Breast epithelium (tissue), 4 donors: ENCODE results near the gene ELF5. TPM values are rescaled to one million over a fixed set of nuclear protein-coding genes. Genes with fewer than 3 reads are reported as not detected.

Experiments used
- DNase-seq, 2 donors: peaks; one replicate each; pipeline ENCODE4 v3.0.0-alpha.2; 2019; ENCODE audit warnings: low spot score in 2 of 2
- H3K27ac ChIP-seq, 2 donors: fragments of 200-600 bp; sonication (generic) in 1 of 2; one replicate each; pipeline ENCODE4 v1.5.1; 2016 to 2019; ENCODE audit warnings: mild to moderate bottlenecking in 1 of 2
- H3K27me3 ChIP-seq, 2 donors: fragments of 200-600 bp; sonication (generic) in 1 of 2; one replicate each; pipeline versions ENCODE4 v1.5.1 to v1.6.0; 2017 to 2019; ENCODE audit warnings: control low read depth in 1 of 2, mild to moderate bottlenecking in 1 of 2
- H3K36me3 ChIP-seq: fragments of 200-600 bp; one replicate; pipeline ENCODE4 v1.5.1; 2019
- H3K4me1 ChIP-seq, 2 donors: fragments of 200-600 bp; sonication (generic); one replicate each; pipeline ENCODE4 v1.5.1; 2016 to 2019; ENCODE audit warnings: control low read depth in 1 of 2
- H3K4me3 ChIP-seq, 3 donors: fragments of 200-600 bp; sonication (generic); 1 replicate in 2 of 3; 2 replicates in 1 of 3; pipeline ENCODE4 v1.5.1; 2016 to 2019; ENCODE audit warnings: mild to moderate bottlenecking in 3 of 3, moderate library complexity in 2 of 3
- H3K9me3 ChIP-seq, 2 donors: fragments of 200-600 bp; sonication (generic) in 1 of 2; one replicate each; pipeline ENCODE4 v1.5.1; 2016 to 2019; ENCODE audit warnings: control low read depth in 1 of 2
- POLR2A ChIP-seq: fragments of 450-650 bp; IDR thresholded peaks from one replicate; pipeline ENCODE4 v1.6.1; 2016; ENCODE audit warnings: antibody characterized with exemption, mild to moderate bottlenecking, moderate library complexity
- POLR2AphosphoS5 ChIP-seq, 3 donors: sonication (generic); formaldehyde crosslinking; IDR thresholded peaks; one replicate each; pipeline ENCODE4 v1.6.1; 2017; ENCODE audit warnings: antibody characterized with exemption in 3 of 3
- intact Hi-C: fragments of 100-400 bp; cut with DNase I; formaldehyde crosslinking; loops from one replicate; pipeline ENCODE4 v1.15.1; 2023; ENCODE audit warnings: low total_unique reads
- total RNA-seq, 3 donors: library from RNA; depleted of rRNA; stranded (reverse); fragments of >200 nt; gene quantifications; one replicate each; pipeline ENCODE4 v1.1.0, GENCODE V29; 2016
- TF ChIP-seq, protein P1 (sequence below), 3 donors: fragments of 450-650 bp; IDR thresholded peaks; one replicate each; pipeline ENCODE4 v1.5.1; 2016 to 2017; ENCODE audit warnings: antibody characterized with exemption in 3 of 3, mild to moderate bottlenecking in 3 of 3, moderate library complexity in 3 of 3

ELF5 gene
- total RNA-seq, 3 donors from 2014 or later, result 18.7 to 32.5 TPM; not detected in 1

DNA sequence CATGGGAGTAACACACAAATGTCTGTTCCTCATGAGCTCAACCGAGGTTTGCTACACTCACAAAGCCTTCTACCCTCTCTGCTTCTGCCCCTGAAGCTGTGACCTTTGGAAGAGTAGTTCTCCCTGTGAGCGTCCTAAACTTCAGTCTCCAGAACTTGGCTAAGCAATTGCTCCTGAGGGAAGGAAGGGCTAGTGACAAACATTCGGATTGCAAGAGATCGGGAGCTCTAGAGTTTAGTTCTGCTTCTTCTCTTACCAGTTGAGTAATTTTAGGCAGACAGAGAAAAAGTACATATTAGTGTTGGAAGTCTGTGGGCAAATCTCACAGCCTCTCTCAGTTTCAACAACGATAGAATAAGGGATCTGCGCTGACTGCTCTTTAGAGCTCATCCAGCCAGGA, 27.3 kb upstream of the ELF5 start:
- no peak for DNase-seq
- Histone ChIP-seq H3K36me3 (no peaks in the 10 kb centered on the region), H3K27ac (no peak overlapping the region), H3K4me1 (no peaks in the 10 kb centered on the region), H3K9me3 (no peaks in the 10 kb centered on the region), H3K4me3 (no peak overlapping the region), H3K27me3 (no peaks in the 10 kb centered on the region)
- TF ChIP-seq POLR2AphosphoS5 (IDR thresholded peaks at IDR 0.05) (no peak), POLR2A (no peak)
- TF ChIP-seq, protein P1, sequence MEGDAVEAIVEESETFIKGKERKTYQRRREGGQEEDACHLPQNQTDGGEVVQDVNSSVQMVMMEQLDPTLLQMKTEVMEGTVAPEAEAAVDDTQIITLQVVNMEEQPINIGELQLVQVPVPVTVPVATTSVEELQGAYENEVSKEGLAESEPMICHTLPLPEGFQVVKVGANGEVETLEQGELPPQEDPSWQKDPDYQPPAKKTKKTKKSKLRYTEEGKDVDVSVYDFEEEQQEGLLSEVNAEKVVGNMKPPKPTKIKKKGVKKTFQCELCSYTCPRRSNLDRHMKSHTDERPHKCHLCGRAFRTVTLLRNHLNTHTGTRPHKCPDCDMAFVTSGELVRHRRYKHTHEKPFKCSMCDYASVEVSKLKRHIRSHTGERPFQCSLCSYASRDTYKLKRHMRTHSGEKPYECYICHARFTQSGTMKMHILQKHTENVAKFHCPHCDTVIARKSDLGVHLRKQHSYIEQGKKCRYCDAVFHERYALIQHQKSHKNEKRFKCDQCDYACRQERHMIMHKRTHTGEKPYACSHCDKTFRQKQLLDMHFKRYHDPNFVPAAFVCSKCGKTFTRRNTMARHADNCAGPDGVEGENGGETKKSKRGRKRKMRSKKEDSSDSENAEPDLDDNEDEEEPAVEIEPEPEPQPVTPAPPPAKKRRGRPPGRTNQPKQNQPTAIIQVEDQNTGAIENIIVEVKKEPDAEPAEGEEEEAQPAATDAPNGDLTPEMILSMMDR (IDR thresholded peaks at IDR 0.05), result no peak
- intact Hi-C loops, result no loop called here

DNA sequence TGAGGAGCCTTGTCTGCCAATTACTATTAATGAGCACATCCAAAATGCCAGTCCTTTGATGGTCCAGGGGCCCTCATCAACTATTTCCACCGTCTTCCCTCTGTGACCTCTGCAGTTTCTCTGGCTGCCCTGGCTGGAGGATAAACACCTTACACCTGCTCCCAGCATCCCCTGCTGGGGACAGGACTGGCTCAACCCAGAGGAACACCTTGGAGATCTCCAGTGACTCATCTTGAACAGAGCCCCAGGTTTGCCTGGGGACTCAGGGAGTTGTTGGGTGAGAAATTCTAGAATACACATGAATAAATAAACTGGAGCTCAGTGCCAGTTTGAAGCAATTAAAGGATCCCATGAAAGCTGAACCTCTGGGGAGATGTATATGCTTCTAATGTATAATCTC, 24.0 kb upstream of the ELF5 start:
- no peaks in the 10 kb centered on the region for H3K4me1 ChIP-seq
- H3K27me3 ChIP-seq, result no peaks in the 10 kb centered on the region
- H3K4me3 ChIP-seq, result no peak overlapping the region
- H3K36me3 ChIP-seq, result no peaks in the 10 kb centered on the region
- H3K27ac ChIP-seq, result peak overlapping the region in 1 of 2 donors; percentile 40
- no peak for TF ChIP-seq POLR2AphosphoS5 (IDR thresholded peaks at IDR 0.05)
- TF ChIP-seq, protein P1 (IDR thresholded peaks at IDR 0.05), result no peak
- TF ChIP-seq POLR2A, result no peak
- H3K9me3 ChIP-seq, result peaks cover 0 to 5% of the 10 kb centered on the region in 2 donors
- intact Hi-C loops, result no loop called here
- peak in 1 of 2 donors; percentile 50 for DNase-seq

DNA sequence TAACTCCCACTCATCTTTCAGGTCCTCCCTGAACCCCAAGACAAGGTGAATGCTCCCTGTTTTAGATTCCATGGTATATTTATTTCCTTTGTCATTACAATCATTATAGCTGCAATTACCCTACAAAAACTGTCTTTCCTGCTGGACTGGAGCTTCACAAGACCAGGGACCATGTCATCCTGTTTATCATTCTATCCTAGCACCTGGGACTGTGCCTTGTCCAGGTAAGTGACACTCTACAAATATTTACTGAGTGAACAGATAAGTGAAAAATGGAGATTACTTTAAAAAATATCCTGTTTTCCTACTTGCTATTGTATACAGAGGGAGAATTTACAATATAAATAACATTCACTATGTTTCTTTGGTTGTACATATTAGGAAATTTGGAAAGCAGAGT, 22.5 kb upstream of the ELF5 start:
- TF ChIP-seq, protein P1 (IDR thresholded peaks at IDR 0.05), result no peak
- TF ChIP-seq POLR2AphosphoS5 (IDR thresholded peaks at IDR 0.05) (no peak), POLR2A (no peak)
- Histone ChIP-seq H3K27me3 (no peaks in the 10 kb centered on the region), H3K4me3 (no peak overlapping the region), H3K9me3 (peaks cover 0 to 5% of the 10 kb centered on the region in 2 donors), H3K27ac (no peak overlapping the region), H3K36me3 (no peaks in the 10 kb centered on the region), H3K4me1 (no peaks in the 10 kb centered on the region)
- DNase-seq, result no peak
- intact Hi-C loops, result no loop called here

DNA sequence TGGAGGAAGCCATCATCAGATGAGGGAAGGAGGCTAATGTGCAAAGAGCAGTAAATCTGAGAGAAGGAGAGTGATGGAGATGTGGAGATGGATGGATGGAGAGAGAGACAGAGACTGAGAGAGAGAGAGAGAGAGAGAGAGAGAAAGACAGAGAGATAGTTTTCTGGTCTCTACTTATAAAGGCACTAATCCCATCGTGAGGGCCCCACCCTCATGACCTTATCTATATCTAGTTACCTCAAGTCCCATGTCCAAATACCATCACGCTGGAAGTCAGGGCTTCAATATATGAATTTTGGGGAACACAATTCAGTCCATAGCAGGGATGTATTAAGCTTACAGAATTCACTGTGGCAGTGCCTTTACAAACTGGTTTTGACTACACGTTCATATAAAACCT, 21.2 kb upstream of the ELF5 start:
- Histone ChIP-seq H3K36me3 (no peaks in the 10 kb centered on the region), H3K9me3 (peaks cover 0 to 5% of the 10 kb centered on the region in 2 donors), H3K4me3 (no peak overlapping the region), H3K27ac (no peak overlapping the region), H3K4me1 (no peaks in the 10 kb centered on the region), H3K27me3 (no peaks in the 10 kb centered on the region)
- TF ChIP-seq POLR2AphosphoS5 (IDR thresholded peaks at IDR 0.05), result no peak
- TF ChIP-seq, protein P1 (IDR thresholded peaks at IDR 0.05), result no peak
- TF ChIP-seq POLR2A, result no peak
- no peak for DNase-seq
- intact Hi-C loops, result no loop called here

DNA sequence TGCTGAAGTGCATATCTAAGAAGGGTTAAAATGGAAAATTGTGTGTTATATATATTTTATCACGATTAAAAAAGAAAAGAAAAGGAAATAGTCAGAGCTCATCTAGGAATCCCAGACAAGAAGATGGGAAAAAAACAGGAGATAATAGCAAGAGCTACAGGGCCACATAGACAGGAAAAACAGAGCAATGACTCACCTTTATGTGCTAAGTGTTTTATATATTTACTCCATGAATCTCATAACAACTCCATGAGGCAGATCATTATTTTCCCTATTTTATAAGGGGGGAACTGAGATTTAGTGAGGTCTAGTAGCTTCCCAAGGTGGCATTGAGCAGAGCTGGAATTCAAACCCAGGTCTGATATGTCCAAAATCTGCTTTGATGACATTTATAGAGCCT, 18.1 kb upstream of the ELF5 start:
- Histone ChIP-seq H3K36me3 (no peaks in the 10 kb centered on the region), H3K27ac (no peak overlapping the region), H3K9me3 (peaks cover 0 to 5% of the 10 kb centered on the region in 2 donors), H3K4me1 (no peaks in the 10 kb centered on the region), H3K27me3 (no peaks in the 10 kb centered on the region), H3K4me3 (no peak overlapping the region)
- no peak for DNase-seq
- TF ChIP-seq POLR2AphosphoS5 (IDR thresholded peaks at IDR 0.05) (no peak), POLR2A (no peak)
- TF ChIP-seq, protein P1 (IDR thresholded peaks at IDR 0.05), result no peak
- intact Hi-C loops, result no loop called here
